Loucy (cell line): Measurements from ENCODE around the gene MYO1F.
"Not testable (repeated sequence)": the region's sequence is repeated elsewhere in the genome, so short reads cannot be mapped to it uniquely, and the experiment has no call there.

Source experiments
- H2AFZ ChIP-seq: fragments of 200-600 bp; sonication (generic); 2 replicates; pipeline ENCODE4 v1.6.0; 2016; ENCODE audit warnings: antibody characterized with exemption, mild to moderate bottlenecking, low read length, moderate library complexity
- H3F3A ChIP-seq: fragments of 200-600 bp; 2 replicates; pipeline ENCODE4 v1.6.0; 2016; ENCODE audit warnings: antibody characterized with exemption, low read depth, mild to moderate bottlenecking
- H3K27me3 ChIP-seq: fragments of 200-600 bp; sonication (generic); 2 replicates; pipeline ENCODE4 v1.6.1; 2014; ENCODE audit warnings: low read length, mild to moderate bottlenecking; ENCODE audit not compliant: insufficient read depth, poor library complexity, severe bottlenecking
- H3K36me3 ChIP-seq: fragments of 200-600 bp; sonication (generic); 2 replicates; pipeline ENCODE4 v1.6.1; 2016; ENCODE audit warnings: low read length; ENCODE audit not compliant: insufficient read depth
- H3K4me1 ChIP-seq: fragments of 200-600 bp; sonication (generic); 2 replicates; pipeline ENCODE4 v1.5.1; 2014; ENCODE audit warnings: low read length, mild to moderate bottlenecking; ENCODE audit not compliant: insufficient read depth, poor library complexity, severe bottlenecking
- H3K4me2 ChIP-seq: fragments of 200-600 bp; sonication (generic); 2 replicates; pipeline ENCODE4 v1.6.0; 2014; ENCODE audit warnings: antibody characterized with exemption, low read length, low read depth, mild to moderate bottlenecking; ENCODE audit not compliant: poor library complexity, severe bottlenecking
- H3K4me3 ChIP-seq: fragments of 200-600 bp; sonication (generic); 2 replicates; pipeline ENCODE4 v1.5.1; 2014; ENCODE audit warnings: low read length, mild to moderate bottlenecking, mixed read lengths; ENCODE audit not compliant: poor library complexity, severe bottlenecking
- H3K79me2 ChIP-seq: fragments of 200-600 bp; sonication (generic); 2 replicates; pipeline ENCODE4 v1.6.1; 2014; ENCODE audit warnings: low read length; ENCODE audit not compliant: insufficient read depth
- H3K9ac ChIP-seq: fragments of 200-600 bp; sonication (generic); 2 replicates; pipeline ENCODE4 v1.6.0; 2014; ENCODE audit warnings: mild to moderate bottlenecking, low read depth, low read length, moderate library complexity; ENCODE audit not compliant: poor library complexity, severe bottlenecking
- H3K9me2 ChIP-seq: fragments of 200-600 bp; sonication (generic); replicated peaks from 2 replicates; pipeline ENCODE4 v1.6.1; 2016; ENCODE audit warnings: low read depth, low read length, mixed read lengths
- H3K9me3 ChIP-seq: fragments of 200-600 bp; sonication (generic); 2 replicates; pipeline ENCODE4 v1.6.1; 2014; ENCODE audit warnings: mild to moderate bottlenecking, antibody characterized with exemption, low read length, low read depth; ENCODE audit not compliant: insufficient read depth
- H4K20me1 ChIP-seq: fragments of 200-600 bp; sonication (generic); 2 replicates; pipeline ENCODE4 v1.6.0; 2014; ENCODE audit warnings: antibody characterized with exemption, low read length, mild to moderate bottlenecking; ENCODE audit not compliant: insufficient read depth, poor library complexity, severe bottlenecking
- EZH2phosphoT487 ChIP-seq: fragments of 200-600 bp; IDR thresholded peaks from 2 replicates; pipeline ENCODE4 v1.6.1; 2018; ENCODE audit warnings: antibody characterized with exemption, mild to moderate bottlenecking, moderate library complexity, borderline replicate concordance
- TF ChIP-seq, protein P1 (sequence below): fragments of 200-600 bp; sonication (generic); conservative IDR thresholded peaks from 2 replicates; pipeline ENCODE4 v1.5.1; 2014; ENCODE audit warnings: mild to moderate bottlenecking, antibody characterized with exemption, low read length

The MYO1F gene

DNA sequence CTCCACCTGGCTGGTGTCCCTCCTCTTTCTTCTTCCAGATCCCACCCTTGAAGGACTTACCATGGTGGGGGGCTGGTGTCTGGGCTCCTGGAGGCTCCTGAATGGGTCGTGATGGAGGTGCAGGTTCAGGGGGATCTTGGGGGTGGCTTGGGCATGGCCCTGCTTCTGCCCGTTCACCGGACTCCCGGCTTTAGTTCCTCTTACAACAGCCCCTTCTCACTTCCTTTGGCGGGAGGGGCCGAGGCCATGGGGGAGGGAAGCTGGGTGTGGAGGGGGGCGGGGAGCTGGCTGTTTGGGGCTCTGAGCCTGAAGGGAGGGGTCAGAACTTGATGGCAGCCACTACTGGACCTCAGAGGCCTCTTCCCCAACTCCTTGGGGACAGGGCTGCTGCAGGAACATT, at the start of gene MYO1F:
Gene MYO1F (minus strand): TSS at position 196 of the 400 bp plus-strand sequence. CDS start 133 bp downstream, at position 63.
- TF ChIP-seq, protein P1, sequence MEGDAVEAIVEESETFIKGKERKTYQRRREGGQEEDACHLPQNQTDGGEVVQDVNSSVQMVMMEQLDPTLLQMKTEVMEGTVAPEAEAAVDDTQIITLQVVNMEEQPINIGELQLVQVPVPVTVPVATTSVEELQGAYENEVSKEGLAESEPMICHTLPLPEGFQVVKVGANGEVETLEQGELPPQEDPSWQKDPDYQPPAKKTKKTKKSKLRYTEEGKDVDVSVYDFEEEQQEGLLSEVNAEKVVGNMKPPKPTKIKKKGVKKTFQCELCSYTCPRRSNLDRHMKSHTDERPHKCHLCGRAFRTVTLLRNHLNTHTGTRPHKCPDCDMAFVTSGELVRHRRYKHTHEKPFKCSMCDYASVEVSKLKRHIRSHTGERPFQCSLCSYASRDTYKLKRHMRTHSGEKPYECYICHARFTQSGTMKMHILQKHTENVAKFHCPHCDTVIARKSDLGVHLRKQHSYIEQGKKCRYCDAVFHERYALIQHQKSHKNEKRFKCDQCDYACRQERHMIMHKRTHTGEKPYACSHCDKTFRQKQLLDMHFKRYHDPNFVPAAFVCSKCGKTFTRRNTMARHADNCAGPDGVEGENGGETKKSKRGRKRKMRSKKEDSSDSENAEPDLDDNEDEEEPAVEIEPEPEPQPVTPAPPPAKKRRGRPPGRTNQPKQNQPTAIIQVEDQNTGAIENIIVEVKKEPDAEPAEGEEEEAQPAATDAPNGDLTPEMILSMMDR = no peak
- no peak for TF ChIP-seq EZH2phosphoT487
- H3F3A ChIP-seq = no peaks in the 10 kb centered on the region; the same call in 1 of the 2 replicates
- H2AFZ ChIP-seq = peak within 1 kb of the TSS; percentile 66
- peak within 1 kb of the TSS; percentile 90 for H3K4me3 ChIP-seq
- peak within 1 kb of the TSS; percentile 97 for H3K4me2 ChIP-seq
- no peaks in the 10 kb centered on the region for H3K9me2 ChIP-seq
- peaks cover 53% of the 10 kb centered on the region for H3K79me2 ChIP-seq
- no peaks in the 10 kb centered on the region for H3K36me3 ChIP-seq
- H3K27me3 ChIP-seq = no peaks in the 10 kb centered on the region
- no peaks in the 10 kb centered on the region for H4K20me1 ChIP-seq
- H3K9ac ChIP-seq = peak within 1 kb of the TSS; percentile 93
- H3K9me3 ChIP-seq = no peaks in the 10 kb centered on the region
- H3K4me1 ChIP-seq = peaks cover 69% of the 10 kb centered on the region

DNA sequence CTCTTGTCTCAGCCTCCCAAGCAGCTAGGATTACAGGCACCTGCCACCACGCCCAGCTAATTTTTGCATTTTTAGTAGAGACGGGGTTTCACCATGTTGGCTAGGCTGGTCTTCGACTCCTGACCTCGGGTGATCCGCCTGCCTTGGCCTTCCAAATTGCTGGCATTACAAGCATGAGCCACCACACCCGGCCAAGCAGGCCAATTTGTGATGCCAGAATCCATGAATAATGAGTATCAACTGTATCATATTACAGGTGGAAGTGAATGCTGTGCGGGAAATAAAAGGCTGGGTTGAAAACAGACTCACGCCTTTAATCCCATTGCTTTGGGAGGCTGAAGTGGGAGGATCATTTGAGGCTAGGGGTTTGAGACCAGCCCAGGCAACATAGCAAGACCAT, 49.6 kb upstream of the MYO1F start:
- no peaks in the 10 kb centered on the region for H3K27me3 ChIP-seq
- no peak overlapping the region for H3K9ac ChIP-seq
- H3K9me2 ChIP-seq = no peaks in the 10 kb centered on the region
- no peak overlapping the region for H3K4me2 ChIP-seq
- H3K36me3 ChIP-seq = no peaks in the 10 kb centered on the region
- H3K4me1 ChIP-seq = no peaks in the 10 kb centered on the region
- H3K9me3 ChIP-seq = no peaks in the 10 kb centered on the region
- no peak overlapping the region for H3K4me3 ChIP-seq
- H3F3A ChIP-seq = no peaks in the 10 kb centered on the region
- no peaks in the 10 kb centered on the region for H3K79me2 ChIP-seq
- H4K20me1 ChIP-seq = no peaks in the 10 kb centered on the region
- H2AFZ ChIP-seq = no peak overlapping the region
- no peak for TF ChIP-seq EZH2phosphoT487
- TF ChIP-seq, protein P1 = no peak

DNA sequence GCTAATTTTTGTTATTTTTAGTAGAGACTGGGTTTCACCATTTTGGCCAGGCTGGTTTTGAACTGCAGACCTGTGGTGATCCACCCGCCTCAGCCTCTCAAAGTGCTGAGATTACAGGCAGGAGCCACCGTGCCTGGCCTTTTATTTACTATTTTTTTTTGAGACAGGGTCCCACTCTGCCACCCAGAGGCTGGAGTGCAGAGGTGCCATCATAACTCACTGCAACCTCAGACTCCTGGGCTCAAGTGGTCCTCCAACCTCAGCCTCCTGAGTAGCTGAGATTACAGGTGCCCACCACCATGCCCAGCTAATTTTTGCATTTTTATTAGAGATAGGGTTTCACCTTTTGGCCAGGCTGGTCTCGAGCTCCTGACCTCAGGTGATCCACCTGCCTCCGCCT, 45.6 kb upstream of the MYO1F start:
- TF ChIP-seq, protein P1 = peak; percentile 63
- not testable (repeated sequence) for H3K36me3 ChIP-seq, H3K79me2 ChIP-seq, H3F3A ChIP-seq, H2AFZ ChIP-seq, H3K4me3 ChIP-seq, H3K9me3 ChIP-seq, H3K9ac ChIP-seq, H3K4me1 ChIP-seq, H3K4me2 ChIP-seq, H3K27me3 ChIP-seq, H3K9me2 ChIP-seq, H4K20me1 ChIP-seq
